ENCODE data around the gene RHBDD3. TPM values are rescaled to one million over a fixed set of nuclear protein-coding genes. Genes with fewer than 3 reads are reported as not detected.

Gene RHBDD3
- total and polyA plus RNA-seq, 9 of the 15 experiments (the other 6 are each of a cell fraction or from before 2014, with no cell fraction given) = 0.32 to 35.6 (median 14.0) TPM

GRCh38 chr22:29306175-29306834 lies 38.5 kb upstream of the RHBDD3 start, which contains the start of gene GAS2L1 (continued):
- TF ChIP-seq ZNF740 (CRISPR knock-in tag; IDR thresholded peaks at IDR 0.05) (no peak; the same call in 1 of the 2 replicates), ZNF740 (tag; IDR thresholded peaks at IDR 0.05) (no peak), HOXB6 (CRISPR knock-in tag; IDR thresholded peaks at IDR 0.05; ENCODE audit: borderline replicate concordance) (no peak), SIN3A (IDR thresholded peaks at IDR 0.05; ENCODE audit: borderline replicate concordance in 2 of 2, control insufficient read depth in 1 of 2, low read depth in 2 of 2, low read length in 2 of 2) (peak in 1 of 2 experiments; percentile 36; a peak in 1 of 4 replicates), CREB3L1 (IDR thresholded peaks at IDR 0.05; ENCODE audit: borderline replicate concordance, low read depth) (peak; percentile 28; the same call in 1 of the 2 replicates), ESRRA (IDR thresholded peaks at IDR 0.05; ENCODE audit: borderline replicate concordance, low read depth) (peak; percentile 16; the same call in 1 of the 2 replicates), MYC (IDR thresholded peaks at IDR 0.05; ENCODE audit: low read depth, low read length) (0 out of 2 replicates have a peak, but pooled peaks have one; percentile 49), MYC (CRISPR knock-in tag; IDR thresholded peaks at IDR 0.05; ENCODE audit: borderline replicate concordance, low read depth) (peak; percentile 30; the same call in 1 of the 2 replicates), ATF7 (IDR thresholded peaks at IDR 0.05) (peak; percentile 52), SP1 (CRISPR knock-in tag; IDR thresholded peaks at IDR 0.05) (peak; percentile 37; the same call in 1 of the 2 replicates), E2F4 (CRISPR knock-in tag; IDR thresholded peaks at IDR 0.05; ENCODE audit: low read depth) (peak; percentile 69; the same call in 1 of the 2 replicates), LCOR (CRISPR knock-in tag; IDR thresholded peaks at IDR 0.05) (0 out of 2 replicates have a peak, but pooled peaks have one; percentile 56), ZFP36 (IDR thresholded peaks at IDR 0.05; ENCODE audit: low read depth, low read length, partially characterized antibody) (no peak), RREB1 (CRISPR knock-in tag; IDR thresholded peaks at IDR 0.05) (0 out of 2 replicates have a peak, but pooled peaks have one; percentile 14), POLR2A (conservative IDR thresholded peaks at IDR 0.05) (peak; percentile 67), BCOR (IDR thresholded peaks at IDR 0.05) (0 out of 2 replicates have a peak, but pooled peaks have one; percentile 51), FOXJ3 (CRISPR knock-in tag; IDR thresholded peaks at IDR 0.05) (no peak), NFIC (IDR thresholded peaks at IDR 0.05) (peak; percentile 48; the same call in 1 of the 2 replicates), SMARCE1 (IDR thresholded peaks at IDR 0.05) (peak; percentile 66)

Measured in K562 (cell line).